Fibroblast of lung (primary cell): ENCODE results near the gene RASSF4.

Experiments used
- CTCF ChIP-seq, 2 donors: IDR thresholded peaks in 1 of 2; conservative IDR thresholded peaks in 1 of 2; 1 replicate in 1 of 2; 2 replicates in 1 of 2; pipeline ENCODE4 v1.5.1; 2011 to 2012; ENCODE audit warnings: low read length in 2 of 2, control low read depth in 1 of 2, inconsistent platforms in 1 of 2, low read depth in 1 of 2, mild to moderate bottlenecking in 1 of 2
- EZH2 ChIP-seq: IDR thresholded peaks from 2 replicates; pipeline ENCODE4 v1.5.1; 2012; ENCODE audit warnings: low read length, control low read depth, mild to moderate bottlenecking; ENCODE audit errors: missing control alignments

GRCh38 chr10:45040921-45041542 lies 81.4 kb downstream of the RASSF4 start:
- TF ChIP-seq CTCF (conservative IDR thresholded peaks at IDR 0.05 in 1 of 2, IDR thresholded peaks at IDR 0.05 in 1 of 2; ENCODE audit: low read depth in 1 of 2, low read length in 2 of 2) (no peak), EZH2 (no peak)
